HL-60 (cell line): ENCODE results near the gene HAUS2.
A peak's percentile ranks its signal among the peaks of the same experiment; 100 is the strongest.

Experiments used
- DNase-seq, 2 experiments: peaks; one replicate each; pipeline ENCODE4 v3.0.0-alpha.2; 2010 to 2020; ENCODE audit warnings: low read depth in 1 of 2, low spot score in 1 of 2
- H3K27ac ChIP-seq: fragments of 250-450 bp; sonication (Bioruptor Pico); replicated peaks from 2 replicates; pipeline ENCODE4 v1.5.1; 2020; ENCODE audit warnings: mild to moderate bottlenecking, moderate library complexity
- H3K27me3 ChIP-seq: fragments of 250-450 bp; sonication (Bioruptor Pico); 2 replicates; pipeline ENCODE4 v1.5.1; 2021; ENCODE audit warnings: mild to moderate bottlenecking, moderate library complexity; ENCODE audit not compliant: insufficient read depth, poor library complexity, severe bottlenecking
- H3K4me3 ChIP-seq: replicated peaks from 2 replicates; pipeline ENCODE4 v1.5.1; 2011; ENCODE audit warnings: mild to moderate bottlenecking, control low read depth, low read length; ENCODE audit not compliant: insufficient read depth
- CTCF ChIP-seq: IDR thresholded peaks from one replicate; pipeline ENCODE4 v1.5.1; 2011; ENCODE audit warnings: low read length, control low read depth, inconsistent platforms; ENCODE audit not compliant: insufficient read depth
- GABPA ChIP-seq: IDR thresholded peaks from 2 replicates; pipeline ENCODE4 v1.6.1; 2012; ENCODE audit warnings: low read depth
- POLR2AphosphoS5 ChIP-seq: IDR thresholded peaks from 2 replicates; pipeline ENCODE4 v1.6.1; 2012; ENCODE audit warnings: low read depth
- SPI1 ChIP-seq: IDR thresholded peaks from 2 replicates; pipeline ENCODE4 v1.6.1; 2012; ENCODE audit warnings: low read depth, mild to moderate bottlenecking, borderline replicate concordance
- long read RNA-seq: library from polyadenylated mRNA; unstranded; transcript quantifications from one replicate; pipeline ENCODE4 v2.0.0, GENCODE V29; 2020
- TF ChIP-seq, protein P1 (sequence below): IDR thresholded peaks from 2 replicates; pipeline ENCODE4 v1.6.1; 2012; ENCODE audit warnings: low read depth; ENCODE audit not compliant: insufficient replicate concordance

Gene HAUS2
- long read RNA-seq, transcript HAUS2-201 (6 exons, 3,949 nt) = major isoform, 6 of 19 reads
- long read RNA-seq, partial matches to known transcripts = 0 of 19 reads
- long read RNA-seq, other reads (novel, unspliced or antisense) = 1 of 19 reads

- DNase-seq = peak; percentile 81 to 88
- TF ChIP-seq POLR2AphosphoS5 = peak; percentile 59; the same call in 1 of the 2 replicates
- TF ChIP-seq, protein P1, sequence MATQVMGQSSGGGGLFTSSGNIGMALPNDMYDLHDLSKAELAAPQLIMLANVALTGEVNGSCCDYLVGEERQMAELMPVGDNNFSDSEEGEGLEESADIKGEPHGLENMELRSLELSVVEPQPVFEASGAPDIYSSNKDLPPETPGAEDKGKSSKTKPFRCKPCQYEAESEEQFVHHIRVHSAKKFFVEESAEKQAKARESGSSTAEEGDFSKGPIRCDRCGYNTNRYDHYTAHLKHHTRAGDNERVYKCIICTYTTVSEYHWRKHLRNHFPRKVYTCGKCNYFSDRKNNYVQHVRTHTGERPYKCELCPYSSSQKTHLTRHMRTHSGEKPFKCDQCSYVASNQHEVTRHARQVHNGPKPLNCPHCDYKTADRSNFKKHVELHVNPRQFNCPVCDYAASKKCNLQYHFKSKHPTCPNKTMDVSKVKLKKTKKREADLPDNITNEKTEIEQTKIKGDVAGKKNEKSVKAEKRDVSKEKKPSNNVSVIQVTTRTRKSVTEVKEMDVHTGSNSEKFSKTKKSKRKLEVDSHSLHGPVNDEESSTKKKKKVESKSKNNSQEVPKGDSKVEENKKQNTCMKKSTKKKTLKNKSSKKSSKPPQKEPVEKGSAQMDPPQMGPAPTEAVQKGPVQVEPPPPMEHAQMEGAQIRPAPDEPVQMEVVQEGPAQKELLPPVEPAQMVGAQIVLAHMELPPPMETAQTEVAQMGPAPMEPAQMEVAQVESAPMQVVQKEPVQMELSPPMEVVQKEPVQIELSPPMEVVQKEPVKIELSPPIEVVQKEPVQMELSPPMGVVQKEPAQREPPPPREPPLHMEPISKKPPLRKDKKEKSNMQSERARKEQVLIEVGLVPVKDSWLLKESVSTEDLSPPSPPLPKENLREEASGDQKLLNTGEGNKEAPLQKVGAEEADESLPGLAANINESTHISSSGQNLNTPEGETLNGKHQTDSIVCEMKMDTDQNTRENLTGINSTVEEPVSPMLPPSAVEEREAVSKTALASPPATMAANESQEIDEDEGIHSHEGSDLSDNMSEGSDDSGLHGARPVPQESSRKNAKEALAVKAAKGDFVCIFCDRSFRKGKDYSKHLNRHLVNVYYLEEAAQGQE = no peak
- peak within 1 kb of the TSS; percentile 93 for H3K4me3 ChIP-seq
- H3K27me3 ChIP-seq = no peaks in the 10 kb centered on the region
- H3K27ac ChIP-seq = peak within 1 kb of the TSS; percentile 90
Observed at GRCh38 chr15:42548249-42549031, at the start of gene HAUS2, which contains the start of gene LRRC57. Gene HAUS2 (plus strand): TSS chr15:42548838. CDS start chr15:42548873, 35 bp downstream. Gene LRRC57 (minus strand): TSS chr15:42548793. CDS start chr15:42548434, 359 bp downstream.

GRCh38 chr15:42499858-42500609 is 48.6 kb upstream of the HAUS2 start:
- DNase-seq = no peak
- no peak for TF ChIP-seq CTCF
- no peaks in the 10 kb centered on the region for H3K27me3 ChIP-seq
- peak overlapping the region; percentile 12 for H3K27ac ChIP-seq
- H3K4me3 ChIP-seq = no peak overlapping the region

- no peak overlapping the region for H3K27ac ChIP-seq
- H3K4me3 ChIP-seq = no peak overlapping the region
- no peaks in the 10 kb centered on the region for H3K27me3 ChIP-seq
- TF ChIP-seq SPI1 (no peak), CTCF (no peak), GABPA (no peak), POLR2AphosphoS5 (no peak)
- TF ChIP-seq, protein P1 = no peak
- no peak for DNase-seq
Observed at GRCh38 chr15:42502477-42502876, 46.2 kb upstream of the HAUS2 start.

DNA sequence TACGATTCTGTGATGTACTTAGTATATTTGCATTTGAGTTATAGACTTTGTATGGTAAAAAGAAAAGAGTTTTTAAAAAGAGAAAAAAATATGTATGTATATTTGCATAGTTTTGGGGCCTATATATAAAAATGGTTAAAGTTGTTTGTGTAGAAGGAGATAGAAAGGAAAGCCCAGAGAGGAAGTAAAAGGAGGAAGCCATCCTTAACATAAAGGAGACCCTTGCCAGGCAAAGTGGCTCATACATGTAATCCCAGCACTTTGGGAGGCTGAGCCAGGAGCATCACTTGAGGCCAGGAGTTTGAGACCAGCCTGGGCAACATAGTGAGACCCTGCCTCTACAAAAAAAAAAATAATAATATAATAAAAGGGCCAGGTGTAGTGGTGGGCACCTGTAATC is 44.8 kb upstream of the HAUS2 start:
- H3K27me3 ChIP-seq = no peaks in the 10 kb centered on the region
- no peak overlapping the region for H3K4me3 ChIP-seq
- TF ChIP-seq GABPA = no peak
- TF ChIP-seq CTCF = no peak
- peak; percentile 82 for TF ChIP-seq SPI1
- TF ChIP-seq, protein P1 = no peak
- TF ChIP-seq POLR2AphosphoS5 = no peak
- DNase-seq = no peak
- no peak overlapping the region for H3K27ac ChIP-seq
